Rectal smooth muscle tissue (tissue), 1 donor: ENCODE measurements around the gene JMJD1C.

Experiments
- H3K27ac ChIP-seq: one replicate; pipeline ENCODE4 v1.7.0; 2013; ENCODE audit warnings: low read depth, low read length, inconsistent platforms
- H3K27me3 ChIP-seq: one replicate; pipeline ENCODE4 v1.7.0; 2013; ENCODE audit warnings: low read length; ENCODE audit not compliant: control insufficient read depth, insufficient read depth
- H3K36me3 ChIP-seq: one replicate; pipeline ENCODE4 v1.7.0; 2013; ENCODE audit warnings: low read length; ENCODE audit not compliant: control insufficient read depth, insufficient read depth
- H3K4me1 ChIP-seq: one replicate; pipeline ENCODE4 v1.7.0; 2013; ENCODE audit warnings: low read length; ENCODE audit not compliant: control insufficient read depth, insufficient read depth
- H3K4me3 ChIP-seq: one replicate; pipeline ENCODE4 v1.7.0; 2013; ENCODE audit warnings: low read length
- H3K9ac ChIP-seq: one replicate; pipeline ENCODE4 v1.7.0; 2013; ENCODE audit warnings: low read length

JMJD1C gene

DNA sequence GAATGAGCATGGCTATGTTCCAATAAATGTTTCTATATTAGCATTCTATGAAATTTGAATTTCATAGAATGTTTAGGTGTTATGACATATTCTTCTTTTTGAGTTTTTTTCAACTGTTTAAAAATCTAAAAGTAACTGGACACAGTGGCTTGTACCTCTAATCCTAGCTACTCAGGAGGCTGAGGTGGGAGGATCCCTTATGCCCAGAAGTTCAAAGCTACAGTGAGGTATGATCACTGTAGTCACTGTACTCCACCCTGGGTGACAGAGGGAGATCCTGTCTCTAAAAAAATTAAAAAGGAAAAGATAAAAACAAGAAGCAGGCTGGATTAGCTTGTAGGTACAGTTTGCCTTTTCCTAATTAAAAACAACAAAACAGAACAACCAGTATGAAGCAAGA lies 237.5 kb downstream of the JMJD1C start:
- H3K27ac ChIP-seq: no peak overlapping the region
- no peak overlapping the region for H3K9ac ChIP-seq
- no peaks in the 10 kb centered on the region for H3K36me3 ChIP-seq
- no peaks in the 10 kb centered on the region for H3K27me3 ChIP-seq
- peaks cover 3% of the 10 kb centered on the region for H3K4me1 ChIP-seq
- no peak overlapping the region for H3K4me3 ChIP-seq

DNA sequence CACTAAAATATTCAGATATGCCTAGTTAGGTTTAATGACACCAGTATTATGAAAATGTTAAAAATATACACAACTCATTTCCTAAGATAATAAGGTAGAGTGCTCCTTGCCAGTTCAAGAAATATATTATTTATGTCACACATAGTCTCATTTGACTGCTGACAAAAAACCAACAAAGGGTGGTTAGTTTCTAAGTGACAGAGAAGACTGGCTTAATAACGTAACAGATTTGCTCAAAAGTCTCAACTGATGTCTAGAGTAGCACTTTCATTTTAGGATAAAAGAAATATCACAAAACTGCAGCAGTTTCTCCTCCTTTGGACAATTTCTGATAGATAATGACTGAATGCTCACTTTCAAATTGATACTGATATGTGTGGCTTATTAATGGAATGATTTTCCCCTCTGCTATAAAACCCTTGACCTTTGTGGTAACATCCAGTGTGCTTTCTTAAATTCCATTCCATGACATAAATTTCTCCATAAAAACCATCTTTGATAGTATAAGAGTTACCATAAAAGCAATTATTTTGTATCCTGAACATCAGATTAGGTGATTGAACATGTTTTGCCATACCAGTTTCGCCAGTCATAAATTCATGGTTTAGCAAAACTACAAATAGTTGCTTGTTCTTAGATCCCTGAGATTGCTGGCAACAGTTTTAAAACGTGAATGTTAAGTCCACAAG lies 238.4 kb downstream of the JMJD1C start:
- Histone ChIP-seq H3K36me3 (no peaks in the 10 kb centered on the region), H3K4me3 (no peak overlapping the region), H3K4me1 (no peaks in the 10 kb centered on the region), H3K27ac (no peak overlapping the region), H3K27me3 (no peaks in the 10 kb centered on the region), H3K9ac (no peak overlapping the region)

DNA sequence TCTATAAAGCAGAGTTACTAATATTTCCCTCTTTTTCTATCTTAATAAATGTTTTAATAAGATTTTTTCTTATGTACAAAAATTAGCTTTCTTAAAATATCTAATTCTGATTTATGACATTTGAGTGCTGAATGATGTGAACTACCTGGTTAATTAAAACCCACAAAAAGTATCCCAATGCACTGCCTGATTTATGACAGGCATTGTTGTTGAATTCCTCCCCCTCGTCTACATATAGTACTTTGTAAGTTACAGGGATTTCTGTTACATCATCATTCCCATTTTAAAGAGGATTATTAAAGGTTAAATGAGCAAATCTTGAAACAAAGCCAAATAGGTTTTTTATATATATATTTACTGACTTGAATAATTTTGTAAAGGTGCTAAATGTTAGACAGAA lies 241.5 kb downstream of the JMJD1C start:
- no peaks in the 10 kb centered on the region for H3K27me3 ChIP-seq
- H3K4me3 ChIP-seq: no peak overlapping the region
- no peaks in the 10 kb centered on the region for H3K36me3 ChIP-seq

DNA sequence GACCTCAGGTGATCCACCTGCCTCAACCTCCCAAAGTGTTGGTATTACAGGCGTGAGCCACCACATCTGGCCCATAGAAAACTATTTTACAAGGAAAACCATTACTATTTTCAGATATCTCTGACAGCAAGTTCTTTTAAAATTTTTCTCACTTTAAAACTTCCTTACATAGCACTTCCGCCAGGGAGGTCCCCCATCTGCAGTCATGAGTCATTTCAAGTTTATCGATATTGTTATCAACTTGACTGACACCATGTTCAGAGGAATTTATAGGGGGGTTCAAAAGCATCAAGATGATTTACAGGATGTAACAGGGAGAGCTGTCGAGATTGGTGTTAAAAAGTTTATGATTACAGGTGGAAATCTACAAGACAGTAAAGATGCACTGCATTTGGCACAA lies 243.8 kb downstream of the JMJD1C start:
- Histone ChIP-seq H3K27ac (no peak overlapping the region), H3K27me3 (no peaks in the 10 kb centered on the region), H3K4me3 (no peak overlapping the region), H3K36me3 (no peaks in the 10 kb centered on the region), H3K9ac (no peak overlapping the region), H3K4me1 (peaks cover 3% of the 10 kb centered on the region)

More for the DNA sequence above, 241.5 kb downstream of the JMJD1C start:
- Histone ChIP-seq H3K27ac (no peak overlapping the region), H3K9ac (no peak overlapping the region), H3K4me1 (no peaks in the 10 kb centered on the region)

- H3K36me3 ChIP-seq: peaks cover 3% of the 10 kb centered on the region
- H3K27ac ChIP-seq: no peak overlapping the region
- peaks cover 6% of the 10 kb centered on the region for H3K4me1 ChIP-seq
- no peak overlapping the region for H3K4me3 ChIP-seq
- no peaks in the 10 kb centered on the region for H3K27me3 ChIP-seq
- H3K9ac ChIP-seq: no peak overlapping the region
These were observed 246.0 kb downstream of the JMJD1C start for GRCh38 chr10:63219749-63220148.

GRCh38 chr10:63217120-63217605 lies 248.6 kb downstream of the JMJD1C start:
- H3K27ac ChIP-seq: no peak overlapping the region
- H3K27me3 ChIP-seq: no peaks in the 10 kb centered on the region
- peaks cover 6% of the 10 kb centered on the region for H3K4me1 ChIP-seq
- H3K9ac ChIP-seq: no peak overlapping the region
- peaks cover 9% of the 10 kb centered on the region for H3K36me3 ChIP-seq
- H3K4me3 ChIP-seq: no peak overlapping the region

- peaks cover 12% of the 10 kb centered on the region for H3K36me3 ChIP-seq
- H3K9ac ChIP-seq: no peak overlapping the region
- no peak overlapping the region for H3K27ac ChIP-seq
- no peaks in the 10 kb centered on the region for H3K27me3 ChIP-seq
- H3K4me3 ChIP-seq: no peak overlapping the region
- peaks cover 6% of the 10 kb centered on the region for H3K4me1 ChIP-seq
These were observed 251.2 kb downstream of the JMJD1C start for GRCh38 chr10:63214571-63214970.

- Histone ChIP-seq H3K36me3 (peaks cover 13% of the 10 kb centered on the region), H3K27ac (no peak overlapping the region), H3K4me3 (no peak overlapping the region)
These were observed 252.3 kb downstream of the JMJD1C start for GRCh38 chr10:63213489-63213888.

GRCh38 chr10:63210611-63211196 lies 255.1 kb downstream of the JMJD1C start:
- Histone ChIP-seq H3K27ac (no peak overlapping the region), H3K27me3 (no peaks in the 10 kb centered on the region), H3K4me1 (peaks cover 23% of the 10 kb centered on the region), H3K4me3 (no peak overlapping the region), H3K36me3 (peaks cover 17% of the 10 kb centered on the region), H3K9ac (no peak overlapping the region)

More at GRCh38 chr10:63213489-63213888, 252.3 kb downstream of the JMJD1C start:
- Histone ChIP-seq H3K4me1 (peaks cover 8% of the 10 kb centered on the region), H3K9ac (no peak overlapping the region), H3K27me3 (no peaks in the 10 kb centered on the region)

- Histone ChIP-seq H3K9ac (no peak overlapping the region), H3K27ac (no peak overlapping the region), H3K27me3 (no peaks in the 10 kb centered on the region), H3K4me3 (no peak overlapping the region), H3K36me3 (peaks cover 14% of the 10 kb centered on the region), H3K4me1 (peaks cover 26% of the 10 kb centered on the region)
These were observed 256.1 kb downstream of the JMJD1C start for GRCh38 chr10:63209705-63210104.

DNA sequence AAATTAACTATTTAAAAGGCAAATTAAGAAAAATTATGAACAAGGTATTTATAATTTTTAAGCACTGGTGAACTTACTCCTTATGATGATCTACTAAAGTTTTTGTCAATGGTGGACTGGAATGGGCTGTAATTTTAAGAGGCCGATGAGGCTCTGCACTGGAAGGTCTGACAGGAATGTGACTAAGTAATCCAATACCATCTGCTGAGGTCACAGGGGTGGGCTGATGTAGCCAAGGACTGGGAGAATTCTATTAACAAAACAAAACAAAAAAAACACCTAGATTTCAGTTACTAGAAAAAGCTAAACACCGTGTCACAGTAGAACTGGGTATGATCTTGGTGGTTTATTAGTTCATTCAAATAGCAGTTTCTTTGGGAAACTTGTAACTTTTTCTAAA lies 256.8 kb downstream of the JMJD1C start:
- H3K9ac ChIP-seq: no peak overlapping the region
- H3K4me3 ChIP-seq: no peak overlapping the region
- H3K36me3 ChIP-seq: peaks cover 14% of the 10 kb centered on the region
- H3K27ac ChIP-seq: no peak overlapping the region
- H3K27me3 ChIP-seq: no peaks in the 10 kb centered on the region
- H3K4me1 ChIP-seq: peaks cover 29% of the 10 kb centered on the region

DNA sequence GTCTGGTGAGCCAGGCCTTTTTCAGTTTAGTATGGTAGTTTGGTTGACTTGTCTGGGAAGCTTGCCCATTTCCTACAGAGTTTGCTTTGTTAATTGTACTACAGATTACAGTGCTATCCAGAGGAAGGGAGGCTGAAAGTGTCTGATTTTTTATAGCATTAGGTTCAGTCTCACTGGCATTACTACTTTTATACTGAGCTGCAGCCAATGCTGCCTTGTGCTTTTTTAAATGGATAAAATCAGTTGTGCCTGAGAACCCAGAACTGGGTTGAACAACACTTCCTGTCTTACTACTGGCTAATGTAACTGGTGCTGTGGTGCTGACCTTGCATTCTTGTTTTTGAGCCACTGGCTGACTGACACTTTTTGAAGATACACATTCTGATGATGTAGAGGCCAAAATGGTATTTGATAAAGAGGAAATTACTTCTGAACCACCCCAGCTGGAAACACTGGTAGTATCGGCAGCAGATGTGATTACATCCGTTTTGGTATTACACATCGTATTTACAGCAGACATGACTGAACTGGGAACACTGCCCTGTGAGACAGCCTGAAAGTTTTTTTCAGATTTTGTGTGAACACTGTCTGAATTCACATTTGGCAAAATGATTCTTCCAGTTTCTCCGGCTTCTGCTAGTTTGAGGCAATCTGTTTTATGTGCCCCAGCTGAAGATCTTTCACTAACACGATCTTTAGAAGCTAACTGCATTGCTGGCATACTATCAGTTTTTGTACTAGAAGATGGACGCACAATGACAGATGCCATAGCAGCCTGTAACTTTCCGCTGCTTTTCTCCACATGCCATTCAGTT lies 258.6 kb downstream of the JMJD1C start:
- Histone ChIP-seq H3K9ac (no peak overlapping the region), H3K4me1 (peaks cover 29% of the 10 kb centered on the region), H3K27ac (peak overlapping the region; percentile 72), H3K27me3 (no peaks in the 10 kb centered on the region), H3K36me3 (peaks cover 8% of the 10 kb centered on the region), H3K4me3 (no peak overlapping the region)
